Neural cell (in vitro differentiated cells): ENCODE data around the gene NEDD1.

Experiments
- CTCF ChIP-seq: fragments of 450-650 bp; IDR thresholded peaks from 2 replicates; pipeline ENCODE4 v1.5.1; 2014; ENCODE audit warnings: antibody characterized with exemption, mild to moderate bottlenecking, moderate library complexity; ENCODE audit not compliant: poor library complexity, severe bottlenecking
- EP300 ChIP-seq: fragments of 450-650 bp; conservative IDR thresholded peaks from 2 replicates; pipeline ENCODE4 v1.6.1; 2014; ENCODE audit warnings: antibody characterized with exemption, mild to moderate bottlenecking, moderate library complexity; ENCODE audit not compliant: poor library complexity, severe bottlenecking
- EZH2 ChIP-seq: fragments of 200-600, 300-800 bp; shearing (Covaris generic), sonication (generic); IDR thresholded peaks from 2 replicates; pipeline ENCODE4 v1.6.1; 2014; ENCODE audit warnings: antibody characterized with exemption, low read length, borderline replicate concordance, mild to moderate bottlenecking; ENCODE audit not compliant: insufficient read depth, poor library complexity, severe bottlenecking
- MXI1 ChIP-seq: fragments of 450-650 bp; conservative IDR thresholded peaks from 2 replicates; pipeline ENCODE4 v1.6.1; 2014; ENCODE audit warnings: antibody characterized with exemption, mild to moderate bottlenecking; ENCODE audit not compliant: poor library complexity, severe bottlenecking
- POLR2AphosphoS5 ChIP-seq: IDR thresholded peaks from 2 replicates; pipeline ENCODE4 v1.6.1; 2012
- SMC3 ChIP-seq: fragments of 450-650 bp; conservative IDR thresholded peaks from 2 replicates; pipeline ENCODE4 v1.6.1; 2014; ENCODE audit warnings: antibody characterized with exemption, mild to moderate bottlenecking, moderate library complexity; ENCODE audit not compliant: poor library complexity
- TAF1 ChIP-seq: IDR thresholded peaks from 2 replicates; pipeline ENCODE4 v1.6.1; 2012; ENCODE audit warnings: low read depth

- TF ChIP-seq MXI1 (no peak), EZH2 (no peak), EP300 (no peak), CTCF (no peak), POLR2AphosphoS5 (no peak), SMC3 (no peak), TAF1 (no peak)
Measured at GRCh38 chr12:96858162-96858561, 48.9 kb upstream of the NEDD1 start.
